Measurements from ENCODE around the gene ICAM1. TPM values are rescaled to one million over a fixed set of nuclear protein-coding genes. Genes with fewer than 3 reads are reported as not detected.

Gene ICAM1
- total RNA-seq, 3 donors from 2014 or later (not counting 1 experiment from before 2014, with no cell fraction given) = 33.1 to 73.7 (median 56.5) TPM

DNA sequence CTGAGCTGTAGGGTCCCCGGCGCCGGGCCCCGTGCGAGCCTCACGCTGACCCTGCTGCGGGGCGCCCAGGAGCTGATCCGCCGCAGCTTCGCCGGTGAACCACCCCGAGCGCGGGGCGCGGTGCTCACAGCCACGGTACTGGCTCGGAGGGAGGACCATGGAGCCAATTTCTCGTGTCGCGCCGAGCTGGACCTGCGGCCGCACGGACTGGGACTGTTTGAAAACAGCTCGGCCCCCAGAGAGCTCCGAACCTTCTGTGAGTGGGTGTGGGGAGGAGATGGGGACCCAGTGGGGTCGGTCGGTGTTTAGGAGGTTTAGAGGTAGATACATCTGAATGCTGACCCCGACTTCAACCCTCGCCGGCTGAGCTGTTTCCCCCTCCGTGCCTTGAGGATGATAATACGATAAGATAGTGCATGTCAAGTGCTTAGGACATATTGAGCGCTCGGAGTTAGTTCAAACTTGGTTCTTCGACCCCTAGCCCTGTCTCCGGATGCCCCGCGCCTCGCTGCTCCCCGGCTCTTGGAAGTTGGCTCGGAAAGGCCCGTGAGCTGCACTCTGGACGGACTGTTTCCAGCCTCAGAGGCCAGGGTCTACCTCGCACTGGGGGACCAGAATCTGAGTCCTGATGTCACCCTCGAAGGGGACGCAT lies 20.8 kb downstream of the ICAM1 start:
- Mint-ChIP-seq H3K4me1 (peaks cover 49 to 74% of the 10 kb centered on the region in 2 donors), H3K27ac (peak overlapping the region; percentile 63 to 71), H3K36me3 (no peaks in the 10 kb centered on the region), H3K27me3 (ENCODE audit: low read depth in 2 of 2) (peaks cover 7 to 40% of the 10 kb centered on the region in 2 donors), H3K4me3 (peak overlapping the region; percentile 86), H3K9me3 (no peaks in the 10 kb centered on the region)
- TF ChIP-seq, protein P1, sequence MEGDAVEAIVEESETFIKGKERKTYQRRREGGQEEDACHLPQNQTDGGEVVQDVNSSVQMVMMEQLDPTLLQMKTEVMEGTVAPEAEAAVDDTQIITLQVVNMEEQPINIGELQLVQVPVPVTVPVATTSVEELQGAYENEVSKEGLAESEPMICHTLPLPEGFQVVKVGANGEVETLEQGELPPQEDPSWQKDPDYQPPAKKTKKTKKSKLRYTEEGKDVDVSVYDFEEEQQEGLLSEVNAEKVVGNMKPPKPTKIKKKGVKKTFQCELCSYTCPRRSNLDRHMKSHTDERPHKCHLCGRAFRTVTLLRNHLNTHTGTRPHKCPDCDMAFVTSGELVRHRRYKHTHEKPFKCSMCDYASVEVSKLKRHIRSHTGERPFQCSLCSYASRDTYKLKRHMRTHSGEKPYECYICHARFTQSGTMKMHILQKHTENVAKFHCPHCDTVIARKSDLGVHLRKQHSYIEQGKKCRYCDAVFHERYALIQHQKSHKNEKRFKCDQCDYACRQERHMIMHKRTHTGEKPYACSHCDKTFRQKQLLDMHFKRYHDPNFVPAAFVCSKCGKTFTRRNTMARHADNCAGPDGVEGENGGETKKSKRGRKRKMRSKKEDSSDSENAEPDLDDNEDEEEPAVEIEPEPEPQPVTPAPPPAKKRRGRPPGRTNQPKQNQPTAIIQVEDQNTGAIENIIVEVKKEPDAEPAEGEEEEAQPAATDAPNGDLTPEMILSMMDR (IDR thresholded peaks at IDR 0.05) = no peak
- ATAC-seq (no peak), DNase-seq (peak; percentile 34 to 48)
- H3K4me1 ChIP-seq (ENCODE audit: control insufficient read depth, insufficient read depth, low read length) = peaks cover 96% of the 10 kb centered on the region
- peaks cover 65% of the 10 kb centered on the region for H3K27me3 ChIP-seq (ENCODE audit: control insufficient read depth, insufficient read depth, low read length)
- WGBS (ENCODE audit: insufficient coverage) = 2% methylated on average over 49 of the region's 49 CpGs
- intact Hi-C loops (cut with micrococcal nuclease) = loop anchor here (2.0 to 5.0 kb wide), 2 partner anchors 21 to 221 kb away; partner anchors contain the start of gene ICAM1
- no peak overlapping the region for H3K27ac ChIP-seq (ENCODE audit: low read length)
- H3K4me3 ChIP-seq (ENCODE audit: low read length) = peak overlapping the region; percentile 15
- H3K9me3 ChIP-seq (ENCODE audit: control insufficient read depth, insufficient read depth, low read length) = no peaks in the 10 kb centered on the region
- H3K36me3 ChIP-seq (ENCODE audit: control insufficient read depth, insufficient read depth, low read length) = no peaks in the 10 kb centered on the region

GRCh38 chr19:10292206-10292788 lies 21.4 kb downstream of the ICAM1 start:
- Histone ChIP-seq H3K27ac (ENCODE audit: low read length) (no peak overlapping the region), H3K36me3 (ENCODE audit: control insufficient read depth, insufficient read depth, low read length) (no peaks in the 10 kb centered on the region), H3K27me3 (ENCODE audit: control insufficient read depth, insufficient read depth, low read length) (peaks cover 63% of the 10 kb centered on the region), H3K4me3 (ENCODE audit: low read length) (peak overlapping the region; percentile 15), H3K9me3 (ENCODE audit: control insufficient read depth, insufficient read depth, low read length) (no peaks in the 10 kb centered on the region), H3K4me1 (ENCODE audit: control insufficient read depth, insufficient read depth, low read length) (peaks cover 90% of the 10 kb centered on the region)
- 3% methylated on average over 45 of the region's 45 CpGs for WGBS (ENCODE audit: insufficient coverage)
- intact Hi-C loops (cut with micrococcal nuclease) = loop anchor here (5.0 kb wide), 1 partner anchor 220 kb away; no protein-coding TSS in a partner anchor
- Mint-ChIP-seq H3K9me3 (no peaks in the 10 kb centered on the region), H3K4me1 (peaks cover 49 to 68% of the 10 kb centered on the region in 2 donors), H3K27ac (peak overlapping the region; percentile 63 to 71), H3K36me3 (no peaks in the 10 kb centered on the region), H3K4me3 (peak overlapping the region; percentile 86), H3K27me3 (ENCODE audit: low read depth in 2 of 2) (peaks cover 7 to 40% of the 10 kb centered on the region in 2 donors)
- DNase-seq (peak; percentile 75 to 77), ATAC-seq (peak; percentile 52 to 70 (median 59))
- TF ChIP-seq, protein P1 (IDR thresholded peaks at IDR 0.05) = no peak

DNA sequence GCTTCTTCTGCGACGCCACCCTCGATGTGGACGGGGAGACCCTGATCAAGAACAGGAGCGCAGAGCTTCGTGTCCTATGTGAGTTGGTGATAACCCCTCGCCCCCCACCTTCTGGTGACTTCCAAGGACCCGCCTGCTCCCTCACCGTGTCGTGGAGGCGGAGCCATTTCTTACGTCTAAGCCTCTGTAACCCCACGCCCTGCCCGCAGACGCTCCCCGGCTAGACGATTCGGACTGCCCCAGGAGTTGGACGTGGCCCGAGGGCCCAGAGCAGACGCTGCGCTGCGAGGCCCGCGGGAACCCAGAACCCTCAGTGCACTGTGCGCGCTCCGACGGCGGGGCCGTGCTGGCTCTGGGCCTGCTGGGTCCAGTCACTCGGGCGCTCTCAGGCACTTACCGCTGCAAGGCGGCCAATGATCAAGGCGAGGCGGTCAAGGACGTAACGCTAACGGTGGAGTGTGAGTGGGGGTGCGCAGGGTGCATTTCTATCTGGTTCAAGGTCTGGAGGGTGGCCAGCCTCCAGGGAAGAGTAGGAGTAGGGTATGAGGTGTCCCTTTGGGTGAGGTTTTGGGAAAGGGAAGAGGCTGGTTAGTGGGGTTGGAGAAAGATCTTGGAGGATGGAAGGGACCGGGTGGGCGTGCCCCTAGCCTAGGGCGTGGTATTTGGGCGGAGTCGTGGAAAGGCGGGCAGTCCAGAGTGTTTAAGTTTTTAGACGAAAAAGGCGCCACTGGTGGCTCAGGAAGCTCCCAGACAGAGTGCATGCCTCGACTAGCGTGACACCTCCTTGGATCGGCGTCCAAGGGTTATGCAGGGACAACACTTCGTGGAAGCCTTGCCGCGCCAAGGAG lies 22.1 kb downstream of the ICAM1 start:
- WGBS (ENCODE audit: insufficient coverage) = 32% methylated on average over 56 of the region's 56 CpGs
- intact Hi-C loops (cut with micrococcal nuclease) = loop anchor here (5.0 kb wide), 1 partner anchor 219 kb away; no protein-coding TSS in a partner anchor

More for the DNA sequence above, 22.1 kb downstream of the ICAM1 start:
- DNase-seq = peak in 1 of 2 donors; percentile 44
- Histone ChIP-seq H3K9me3 (ENCODE audit: control insufficient read depth, insufficient read depth, low read length) (no peaks in the 10 kb centered on the region), H3K4me3 (ENCODE audit: low read length) (peak overlapping the region; percentile 15), H3K27me3 (ENCODE audit: control insufficient read depth, insufficient read depth, low read length) (peaks cover 56% of the 10 kb centered on the region), H3K27ac (ENCODE audit: low read length) (no peak overlapping the region), H3K4me1 (ENCODE audit: control insufficient read depth, insufficient read depth, low read length) (peaks cover 83% of the 10 kb centered on the region), H3K36me3 (ENCODE audit: control insufficient read depth, insufficient read depth, low read length) (no peaks in the 10 kb centered on the region)
- H3K27ac Mint-ChIP-seq = peak overlapping the region; percentile 63 to 71
- no peaks in the 10 kb centered on the region for H3K36me3 Mint-ChIP-seq
- peaks cover 42 to 62% of the 10 kb centered on the region in 2 donors for H3K4me1 Mint-ChIP-seq
- TF ChIP-seq, protein P1 (IDR thresholded peaks at IDR 0.05) = no peak
- H3K4me3 Mint-ChIP-seq = peak overlapping the region; percentile 86
- H3K27me3 Mint-ChIP-seq (ENCODE audit: low read depth in 2 of 2) = peaks cover 7 to 34% of the 10 kb centered on the region in 2 donors
- no peaks in the 10 kb centered on the region for H3K9me3 Mint-ChIP-seq
- ATAC-seq = no peak

Measured in natural killer cell (primary cell).